Measurements from ENCODE around the gene PLEKHG5. TPM values are rescaled to one million over a fixed set of nuclear protein-coding genes. Genes with fewer than 3 reads are reported as not detected.

The PLEKHG5 gene
- total RNA-seq, 1 experiment from 2014 or later, result 32.3 TPM

DNA sequence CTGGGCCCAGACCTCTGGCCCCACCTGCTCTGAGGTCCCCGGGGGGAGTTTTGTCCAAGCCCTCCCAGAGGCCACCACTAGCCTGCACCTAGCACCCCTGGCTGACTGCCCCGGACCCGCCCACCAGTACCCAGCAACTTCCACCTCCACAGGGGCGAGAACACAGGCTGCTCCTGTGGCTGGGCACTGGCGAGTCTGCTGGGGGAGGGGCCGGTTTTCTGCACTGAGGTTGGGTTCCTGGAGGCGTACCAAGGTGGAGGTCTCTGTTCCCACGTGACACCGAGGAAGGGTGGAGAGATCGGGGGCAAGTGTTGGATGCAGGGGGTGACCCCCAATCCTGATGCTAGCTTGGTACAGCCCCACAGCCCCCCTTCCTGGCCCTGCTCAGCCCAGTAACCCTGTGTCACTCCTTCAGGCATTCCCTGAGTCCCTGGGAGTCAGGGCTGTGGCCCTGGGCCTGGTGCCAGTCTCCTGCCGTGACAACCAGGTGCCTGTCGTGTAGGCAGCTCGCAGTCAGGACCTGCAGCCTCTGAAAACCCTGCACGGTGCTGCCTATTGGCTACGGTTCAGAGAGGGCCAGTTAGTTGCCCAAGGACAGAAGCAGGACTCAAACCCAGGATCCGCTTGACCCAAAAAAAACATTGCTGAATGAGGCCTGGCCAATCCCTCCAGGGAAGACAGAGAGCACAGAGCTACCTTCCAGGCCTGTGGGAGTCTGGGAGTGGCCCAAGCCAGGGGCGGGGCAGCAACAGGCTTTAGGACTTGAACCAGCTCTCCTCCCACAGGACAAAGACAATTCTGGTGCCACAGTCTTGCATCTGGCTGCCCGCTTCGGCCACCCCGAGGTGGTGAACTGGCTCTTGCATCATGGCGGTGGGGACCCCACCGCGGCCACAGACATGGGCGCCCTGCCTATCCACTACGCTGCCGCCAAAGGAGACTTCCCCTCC lies 63.8 kb downstream of the PLEKHG5 start:
- no TSS peak for BruUV-seq (replicated peaks)
- CTCF ChIA-PET, result interaction anchor here (0.6 to 1.9 kb wide), 6 partner anchors 10 to 180 kb away, joined by 3 to 11 read pairs (median 3); no protein-coding TSS in a partner anchor
- TF ChIP-seq CTCF (IDR thresholded peaks at IDR 0.05; ENCODE audit: unreplicated experiment), result no peak
- Mint-ChIP-seq H3K9me3 (ENCODE audit: unreplicated experiment) (no peaks in the 10 kb centered on the region), H3K4me3 (ENCODE audit: unreplicated experiment) (no peak overlapping the region), H3K36me3 (ENCODE audit: insufficient read depth, unreplicated experiment) (no peaks in the 10 kb centered on the region), H3K27me3 (ENCODE audit: insufficient read depth, unreplicated experiment) (no peaks in the 10 kb centered on the region), H3K4me1 (ENCODE audit: insufficient read depth, unreplicated experiment) (peaks cover 17% of the 10 kb centered on the region), H3K27ac (ENCODE audit: low read depth, unreplicated experiment) (peak overlapping the region; percentile 23)
- POLR2A ChIA-PET, result interaction anchor here (0.6 to 2.4 kb wide), 8 partner anchors 10 to 99 kb away, joined by 3 to 10 read pairs (median 3); no protein-coding TSS in a partner anchor
- intact Hi-C loops (cut with micrococcal nuclease), result no loop called here
- peak; percentile 81 for DNase-seq (ENCODE audit: unreplicated experiment)

- CTCF ChIA-PET, result interaction anchor here (0.6 to 2.1 kb wide), 9 partner anchors 11 to 84 kb away, joined by 3 to 28 read pairs (median 4); no protein-coding TSS in a partner anchor
Observed at GRCh38 chr1:6426972-6427350, 64.5 kb downstream of the PLEKHG5 start.

DNA sequence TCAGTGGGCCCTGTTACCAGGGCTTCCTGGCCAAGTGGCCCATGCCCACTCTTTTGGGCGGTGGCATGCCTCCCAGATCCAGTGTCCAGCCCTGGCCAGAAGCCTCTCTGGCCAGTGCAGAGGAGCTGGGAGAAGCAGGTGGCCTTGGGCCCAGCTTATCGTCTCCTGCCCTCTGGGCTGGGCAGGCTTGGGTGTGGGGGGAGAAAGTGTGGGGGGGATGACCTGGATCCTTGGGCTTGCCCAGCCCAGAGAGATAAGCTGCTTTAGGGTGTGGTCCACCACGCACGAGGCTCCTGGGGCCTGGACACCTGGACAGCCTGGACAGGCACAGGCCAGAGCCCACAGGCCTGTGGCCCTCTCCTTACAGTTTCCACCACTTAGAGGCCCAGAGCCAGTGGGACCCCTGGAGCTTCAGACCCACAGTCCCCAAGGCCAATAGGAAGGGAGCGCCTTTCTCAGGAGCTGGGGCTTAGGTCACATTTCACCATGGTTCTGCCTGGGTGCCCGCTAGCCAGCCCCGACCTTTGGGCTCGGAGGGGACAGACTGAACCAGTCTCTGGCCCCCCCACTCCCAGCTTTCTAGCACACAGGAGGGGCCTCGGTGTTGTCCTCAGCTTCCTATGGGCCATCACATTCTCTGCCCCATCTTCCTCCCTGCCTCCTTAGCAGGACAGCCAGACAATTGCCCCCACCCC lies 65.0 kb downstream of the PLEKHG5 start:
- H3K9me3 Mint-ChIP-seq (ENCODE audit: unreplicated experiment), result no peaks in the 10 kb centered on the region
- no peak for TF ChIP-seq CTCF (IDR thresholded peaks at IDR 0.05; ENCODE audit: unreplicated experiment)
- CTCF ChIA-PET, result interaction anchor here (0.6 to 2.1 kb wide), 12 partner anchors 9 to 101 kb away, joined by 3 to 28 read pairs (median 4); no protein-coding TSS in a partner anchor
- H3K4me3 Mint-ChIP-seq (ENCODE audit: unreplicated experiment), result no peak overlapping the region
- POLR2A ChIA-PET, result interaction anchor here (0.8 to 2.4 kb wide), 3 partner anchors 12 to 62 kb away, joined by 3 to 10 read pairs (median 4); no protein-coding TSS in a partner anchor
- intact Hi-C loops (cut with micrococcal nuclease), result no loop called here
- no peak for DNase-seq (ENCODE audit: unreplicated experiment)
- no peak overlapping the region for H3K27ac Mint-ChIP-seq (ENCODE audit: low read depth, unreplicated experiment)
- no TSS peak for BruUV-seq (replicated peaks)
- no peaks in the 10 kb centered on the region for H3K27me3 Mint-ChIP-seq (ENCODE audit: insufficient read depth, unreplicated experiment)
- peaks cover 24% of the 10 kb centered on the region for H3K4me1 Mint-ChIP-seq (ENCODE audit: insufficient read depth, unreplicated experiment)
- no peaks in the 10 kb centered on the region for H3K36me3 Mint-ChIP-seq (ENCODE audit: insufficient read depth, unreplicated experiment)

More at GRCh38 chr1:6426972-6427350, 64.5 kb downstream of the PLEKHG5 start:
- Mint-ChIP-seq H3K4me3 (ENCODE audit: unreplicated experiment) (no peak overlapping the region), H3K4me1 (ENCODE audit: insufficient read depth, unreplicated experiment) (peaks cover 19% of the 10 kb centered on the region), H3K36me3 (ENCODE audit: insufficient read depth, unreplicated experiment) (no peaks in the 10 kb centered on the region), H3K9me3 (ENCODE audit: unreplicated experiment) (no peaks in the 10 kb centered on the region), H3K27me3 (ENCODE audit: insufficient read depth, unreplicated experiment) (no peaks in the 10 kb centered on the region), H3K27ac (ENCODE audit: low read depth, unreplicated experiment) (peak overlapping the region; percentile 23)
- intact Hi-C loops (cut with micrococcal nuclease), result no loop called here
- no peak for TF ChIP-seq CTCF (IDR thresholded peaks at IDR 0.05; ENCODE audit: unreplicated experiment)
- POLR2A ChIA-PET, result interaction anchor here (0.8 to 2.4 kb wide), 2 partner anchors 12 to 62 kb away, joined by 4 to 10 read pairs; no protein-coding TSS in a partner anchor
- no TSS peak for BruUV-seq (replicated peaks)
- no peak for DNase-seq (ENCODE audit: unreplicated experiment)
